T-helper 17 cell (primary cell): Measurements from ENCODE around the gene LRRC55. TPM values are rescaled to one million over a fixed set of nuclear protein-coding genes. Genes with fewer than 3 reads are reported as not detected.
"Not testable (repeated sequence)": the region's sequence is repeated elsewhere in the genome, so short reads cannot be mapped to it uniquely, and the experiment has no call there.

Experiments
- ATAC-seq: fragments of 150-1000 bp; cut with Tn5 transposase; 2 replicates; pipeline ENCODE4 v1.10.0; 2021; ENCODE audit warnings: mild to moderate bottlenecking, moderate library complexity
- DNase-seq, 3 donors: peaks; one replicate each; pipeline versions ENCODE4 v3.0.0 to v3.0.0-alpha.2; 2020 to 2021
- H3K9me3 ChIP-seq: one replicate; pipeline ENCODE4 v1.7.0; 2013; ENCODE audit warnings: low read length, mild to moderate bottlenecking; ENCODE audit not compliant: control insufficient read depth, poor library complexity, severe bottlenecking
- H3K27ac Mint-ChIP-seq: one replicate; pipeline ENCODE4 v1.8.0; 2022; ENCODE audit warnings: mild to moderate bottlenecking, moderate library complexity, mixed read lengths
- H3K27me3 Mint-ChIP-seq: one replicate; pipeline ENCODE4 v1.8.0; 2022; ENCODE audit warnings: mixed read lengths
- H3K36me3 Mint-ChIP-seq: one replicate; pipeline ENCODE4 v1.8.0; 2022; ENCODE audit warnings: low read depth, mixed read lengths
- H3K4me1 Mint-ChIP-seq: one replicate; pipeline ENCODE4 v1.8.0; 2022; ENCODE audit warnings: mild to moderate bottlenecking, mixed read lengths
- H3K4me3 Mint-ChIP-seq: one replicate; pipeline ENCODE4 v1.8.0; 2022; ENCODE audit warnings: mild to moderate bottlenecking, moderate library complexity, mixed read lengths
- total RNA-seq, 4 donors: library from RNA in 2 of 4; stranded (reverse) in 2 of 4; gene quantifications; one replicate each; pipeline ENCODE4 v1.2.3 and lab custom pipeline; 2022 to 2026

LRRC55 gene
- total RNA-seq, 2 donors from 2014 or later = not detected

GRCh38 chr11:57169732-57170313 lies 11.9 kb upstream of the LRRC55 start:
- H3K4me1 Mint-ChIP-seq, DNase-seq, H3K36me3 Mint-ChIP-seq, H3K4me3 Mint-ChIP-seq, ATAC-seq, H3K27me3 Mint-ChIP-seq, H3K9me3 ChIP-seq, H3K27ac Mint-ChIP-seq: not testable (repeated sequence)

GRCh38 chr11:57172031-57172430 lies 9.7 kb upstream of the LRRC55 start:
- Mint-ChIP-seq H3K4me1 (no peaks in the 10 kb centered on the region), H3K4me3 (no peak overlapping the region), H3K27me3 (peaks cover 28% of the 10 kb centered on the region), H3K36me3 (no peaks in the 10 kb centered on the region), H3K27ac (no peak overlapping the region)
- H3K9me3 ChIP-seq = no peaks in the 10 kb centered on the region
- ATAC-seq = no peak
- no peak for DNase-seq

GRCh38 chr11:57174656-57175055 lies 7.1 kb upstream of the LRRC55 start:
- DNase-seq = no peak
- Mint-ChIP-seq H3K27ac (no peak overlapping the region), H3K4me1 (no peaks in the 10 kb centered on the region), H3K4me3 (no peak overlapping the region), H3K27me3 (peaks cover 44% of the 10 kb centered on the region), H3K36me3 (peaks cover 4% of the 10 kb centered on the region)
- no peaks in the 10 kb centered on the region for H3K9me3 ChIP-seq
- no peak for ATAC-seq

- ATAC-seq (no peak), DNase-seq (no peak)
- no peaks in the 10 kb centered on the region for H3K9me3 ChIP-seq
- Mint-ChIP-seq H3K36me3 (peaks cover 11% of the 10 kb centered on the region), H3K4me1 (peaks cover 3% of the 10 kb centered on the region), H3K27ac (no peak overlapping the region), H3K27me3 (peaks cover 52% of the 10 kb centered on the region), H3K4me3 (no peak overlapping the region)
Observed at GRCh38 chr11:57175478-57175877, 6.3 kb upstream of the LRRC55 start.

GRCh38 chr11:57178334-57178733 lies 3.4 kb upstream of the LRRC55 start:
- DNase-seq = no peak
- Mint-ChIP-seq H3K4me1 (peaks cover 5% of the 10 kb centered on the region), H3K36me3 (peaks cover 15% of the 10 kb centered on the region), H3K4me3 (no peak overlapping the region), H3K27ac (no peak overlapping the region), H3K27me3 (peaks cover 65% of the 10 kb centered on the region)
- no peaks in the 10 kb centered on the region for H3K9me3 ChIP-seq
- ATAC-seq = no peak

GRCh38 chr11:57179681-57180080 lies 2.1 kb upstream of the LRRC55 start:
- Mint-ChIP-seq H3K4me3 (no peak overlapping the region), H3K4me1 (peaks cover 5% of the 10 kb centered on the region), H3K27me3 (peaks cover 67% of the 10 kb centered on the region), H3K27ac (no peak overlapping the region), H3K36me3 (peaks cover 15% of the 10 kb centered on the region)
- no peak for ATAC-seq
- no peaks in the 10 kb centered on the region for H3K9me3 ChIP-seq
- DNase-seq = no peak

GRCh38 chr11:57180081-57180561 lies 1.6 kb upstream of the LRRC55 start:
- H3K9me3 ChIP-seq = no peaks in the 10 kb centered on the region
- peak overlapping the region; percentile 47 for H3K4me3 Mint-ChIP-seq
- H3K36me3 Mint-ChIP-seq = peaks cover 15% of the 10 kb centered on the region
- no peak overlapping the region for H3K27ac Mint-ChIP-seq
- no peak for ATAC-seq
- H3K27me3 Mint-ChIP-seq = peaks cover 65% of the 10 kb centered on the region
- no peak for DNase-seq
- peaks cover 5% of the 10 kb centered on the region for H3K4me1 Mint-ChIP-seq

- peaks cover 5% of the 10 kb centered on the region for H3K4me1 Mint-ChIP-seq
- H3K9me3 ChIP-seq = no peaks in the 10 kb centered on the region
- no peak overlapping the region for H3K4me3 Mint-ChIP-seq
- peaks cover 15% of the 10 kb centered on the region for H3K36me3 Mint-ChIP-seq
- DNase-seq (no peak), ATAC-seq (no peak)
- H3K27ac Mint-ChIP-seq = no peak overlapping the region
- H3K27me3 Mint-ChIP-seq = peaks cover 57% of the 10 kb centered on the region
Observed at GRCh38 chr11:57180964-57181363, 789 bp upstream of the LRRC55 start.

GRCh38 chr11:57182896-57183295 lies 1.1 kb downstream of the LRRC55 start:
- DNase-seq (no peak), ATAC-seq (no peak)
- no peak overlapping the region for H3K4me3 Mint-ChIP-seq
- peaks cover 45% of the 10 kb centered on the region for H3K27me3 Mint-ChIP-seq
- no peak overlapping the region for H3K27ac Mint-ChIP-seq
- peaks cover 15% of the 10 kb centered on the region for H3K36me3 Mint-ChIP-seq
- H3K4me1 Mint-ChIP-seq = peaks cover 5% of the 10 kb centered on the region
- no peaks in the 10 kb centered on the region for H3K9me3 ChIP-seq

GRCh38 chr11:57190548-57190947 lies 8.8 kb downstream of the LRRC55 start:
- no peaks in the 10 kb centered on the region for H3K9me3 ChIP-seq
- Mint-ChIP-seq H3K4me3 (no peak overlapping the region), H3K4me1 (no peaks in the 10 kb centered on the region), H3K27ac (no peak overlapping the region), H3K27me3 (peaks cover 37% of the 10 kb centered on the region), H3K36me3 (peaks cover 3% of the 10 kb centered on the region)
- DNase-seq = no peak
- ATAC-seq = no peak

GRCh38 chr11:57191311-57192219 lies 9.8 kb downstream of the LRRC55 start:
- no peaks in the 10 kb centered on the region for H3K9me3 ChIP-seq
- Mint-ChIP-seq H3K27ac (no peak overlapping the region), H3K4me1 (no peaks in the 10 kb centered on the region), H3K36me3 (peaks cover 3% of the 10 kb centered on the region), H3K27me3 (peaks cover 48% of the 10 kb centered on the region), H3K4me3 (no peak overlapping the region)
- DNase-seq (no peak), ATAC-seq (no peak)

GRCh38 chr11:57192316-57192715 lies 10.6 kb downstream of the LRRC55 start:
- H3K36me3 Mint-ChIP-seq = peaks cover 3% of the 10 kb centered on the region
- peaks cover 49% of the 10 kb centered on the region for H3K27me3 Mint-ChIP-seq
- no peak overlapping the region for H3K27ac Mint-ChIP-seq
- no peaks in the 10 kb centered on the region for H3K9me3 ChIP-seq
- no peak for DNase-seq
- H3K4me3 Mint-ChIP-seq = no peak overlapping the region
- no peak for ATAC-seq
- H3K4me1 Mint-ChIP-seq = no peaks in the 10 kb centered on the region

- Mint-ChIP-seq H3K27me3 (peaks cover 42% of the 10 kb centered on the region), H3K4me3 (no peak overlapping the region), H3K27ac (no peak overlapping the region), H3K36me3 (peaks cover 3% of the 10 kb centered on the region), H3K4me1 (no peaks in the 10 kb centered on the region)
- ATAC-seq (no peak), DNase-seq (no peak)
- H3K9me3 ChIP-seq = no peaks in the 10 kb centered on the region
Observed at GRCh38 chr11:57196596-57196995, 14.8 kb downstream of the LRRC55 start.
